HG02623 (cell line): ENCODE measurements around the gene ZNF554.
"Not testable (repeated sequence)": the region's sequence is repeated elsewhere in the genome, so short reads cannot be mapped to it uniquely, and the experiment has no call there.

Source experiments
- ATAC-seq: cut with Tn5 transposase; IDR thresholded peaks from one replicate; pipeline ENCODE4 v1.9.1; 2021; ENCODE audit warnings: moderate library complexity; ENCODE audit not compliant: unreplicated experiment

ZNF554 gene

DNA sequence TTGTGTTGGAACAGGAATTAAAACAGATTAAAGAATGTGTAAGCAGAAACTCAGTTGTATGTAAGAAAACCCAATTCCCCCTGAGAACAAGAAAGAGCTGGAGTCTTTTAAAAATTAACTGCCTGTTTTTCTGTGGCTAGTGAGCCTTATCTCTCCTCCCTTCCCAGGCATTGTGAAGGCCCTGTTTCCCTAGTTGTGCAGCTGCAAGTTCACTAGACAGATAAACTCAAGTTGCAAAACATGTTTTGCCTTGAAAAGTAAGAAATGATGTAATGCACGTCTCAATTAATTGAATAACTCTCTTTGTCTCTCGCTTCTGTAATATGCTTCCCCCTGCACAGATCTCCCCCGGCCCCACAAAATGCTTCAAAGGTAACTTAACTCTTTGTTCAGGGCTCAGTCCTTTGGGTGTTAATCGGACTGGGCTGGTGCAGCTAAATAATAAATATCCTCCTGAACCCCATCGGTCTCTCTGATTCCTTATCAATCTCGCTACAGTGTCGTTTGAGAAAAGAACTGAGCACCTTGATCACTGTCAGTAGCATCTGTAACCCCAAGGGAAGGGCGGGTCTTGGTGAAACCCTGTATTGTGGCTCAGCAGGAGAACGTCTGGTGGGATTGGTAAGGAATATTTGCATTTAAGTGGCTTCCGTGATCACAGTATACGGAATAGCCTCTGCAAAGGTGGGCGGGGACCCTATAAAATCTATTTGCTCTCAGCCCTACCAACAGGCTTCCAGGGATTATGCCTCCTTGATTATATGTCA is 45.8 kb downstream of the ZNF554 start:
- ATAC-seq, result no peak

DNA sequence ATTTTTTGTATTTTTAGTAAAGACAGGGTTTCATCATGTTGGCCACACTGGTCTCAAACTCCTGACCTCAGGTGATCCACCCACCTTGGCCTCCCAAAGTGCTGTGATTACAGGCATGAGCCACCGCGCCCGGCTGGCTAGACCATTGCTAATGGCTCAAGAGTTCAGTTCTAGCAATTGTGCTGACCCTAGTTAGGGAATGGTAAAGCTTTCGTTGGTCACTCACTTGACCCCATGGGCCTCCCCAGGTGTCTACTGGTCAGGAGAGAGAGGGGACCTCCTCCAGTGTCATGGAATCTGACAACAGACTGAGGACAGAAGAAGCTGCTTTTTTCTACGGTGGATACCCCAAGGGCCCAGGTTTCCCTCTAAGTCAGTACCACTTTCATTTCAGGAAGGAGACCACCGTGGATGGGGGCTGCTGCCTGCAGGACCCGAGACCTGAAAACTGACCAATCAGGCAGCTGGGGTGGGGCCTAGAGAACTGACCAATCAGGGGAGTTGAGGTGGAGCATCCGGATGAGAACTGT is 46.9 kb downstream of the ZNF554 start:
- no peak for ATAC-seq

DNA sequence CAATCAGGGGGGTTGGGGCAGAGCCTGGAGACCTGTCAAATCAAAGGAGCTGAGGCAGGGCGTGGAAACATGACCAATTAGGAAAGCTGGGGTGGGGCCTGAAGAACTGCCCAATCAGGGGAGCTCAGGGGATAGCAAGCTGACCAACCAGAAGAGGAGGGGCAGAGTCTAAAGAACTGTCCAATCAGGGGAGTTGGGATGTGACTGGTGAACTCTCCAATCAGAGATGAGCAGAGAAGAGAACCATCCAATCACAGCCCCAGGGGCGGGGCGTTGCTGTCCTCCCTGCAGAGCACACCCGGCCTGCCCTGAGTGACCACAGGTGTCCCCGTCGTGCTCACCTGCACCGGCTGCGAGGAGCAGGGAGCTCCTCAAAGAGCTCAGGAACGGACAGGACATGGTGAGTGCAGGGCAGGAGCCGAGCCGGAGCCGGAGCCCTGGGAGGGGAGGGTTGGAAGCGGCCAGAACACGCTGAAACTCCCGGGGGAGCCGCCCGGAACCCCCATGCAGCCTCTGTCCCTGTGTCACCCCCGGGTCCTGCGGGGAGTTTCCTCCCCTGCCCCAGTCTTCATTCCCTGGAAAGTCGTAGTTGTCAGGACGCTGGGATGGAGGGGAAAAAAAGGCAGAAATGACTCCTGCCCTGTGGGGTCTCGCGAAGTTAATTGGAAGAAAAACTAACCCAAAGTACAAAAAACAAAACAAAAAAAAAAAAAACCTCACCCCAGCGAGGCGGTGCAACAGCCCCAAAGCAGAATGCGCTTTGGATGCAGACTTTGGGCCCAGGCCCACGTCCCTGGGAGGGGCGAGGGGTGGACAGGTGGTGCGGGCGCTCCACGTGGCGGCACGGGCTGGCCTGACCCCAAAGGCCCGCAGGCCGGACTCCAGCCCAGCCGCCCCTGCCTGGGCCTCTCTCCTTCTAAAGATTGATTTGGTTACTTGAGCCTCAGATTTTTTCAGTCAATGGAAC is 47.6 kb downstream of the ZNF554 start, which contains the start of gene ZNF556:
Gene ZNF556, plus strand, starts transcription at position 311 of the 967 bp plus-strand sequence. Its CDS starts 87 bp downstream, at position 398.
- no peak for ATAC-seq

- no peak for ATAC-seq
Measured at GRCh38 chr19:2869618-2870017, 50.0 kb downstream of the ZNF554 start.

- ATAC-seq, result not testable (repeated sequence)
Measured at GRCh38 chr19:2872175-2872574, 52.5 kb downstream of the ZNF554 start.

DNA sequence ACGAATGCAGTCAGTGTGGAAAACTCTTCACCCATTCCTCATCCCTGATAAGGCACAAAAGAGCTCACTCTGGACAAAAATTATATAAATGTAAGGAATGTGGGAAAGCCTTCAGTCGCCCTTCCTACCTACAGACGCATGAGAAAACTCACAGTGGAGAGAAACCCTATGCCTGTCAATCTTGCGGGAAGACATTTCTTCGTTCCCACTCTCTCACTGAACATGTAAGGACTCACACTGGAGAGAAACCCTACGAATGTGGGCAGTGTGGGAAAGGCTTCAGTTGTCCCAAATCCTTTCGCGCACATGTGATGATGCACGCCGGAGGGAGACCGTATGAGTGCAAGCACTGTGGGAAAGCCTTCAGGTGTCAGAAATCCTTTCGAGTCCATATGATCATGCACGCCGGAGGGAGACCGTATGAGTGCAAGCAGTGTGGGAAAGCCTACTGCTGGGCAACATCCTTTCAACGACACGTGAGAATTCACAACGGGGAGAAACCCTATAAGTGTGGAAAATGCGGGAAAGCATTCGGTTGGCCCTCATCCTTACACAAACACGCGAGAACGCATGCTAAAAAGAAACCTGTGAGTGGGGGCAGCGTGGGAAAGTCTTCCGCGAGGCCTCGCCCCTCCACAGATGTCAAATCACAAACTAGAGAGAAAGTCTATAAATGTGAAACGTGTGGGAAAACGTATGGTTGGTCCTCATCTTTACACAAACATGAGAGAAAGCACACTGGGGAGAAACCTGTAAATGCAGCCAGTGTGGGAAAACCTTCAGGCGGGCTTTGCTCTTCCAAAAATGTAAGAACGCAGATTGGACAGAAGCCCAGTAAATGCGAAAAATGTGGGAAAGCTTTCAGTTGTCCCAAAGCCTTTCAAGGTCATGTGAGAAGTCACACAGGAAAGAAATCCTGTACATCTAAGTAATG is 58.0 kb downstream of the ZNF554 start:
- no peak for ATAC-seq

GRCh38 chr19:2883686-2884439 is 64.2 kb downstream of the ZNF554 start:
- ATAC-seq, result no peak

DNA sequence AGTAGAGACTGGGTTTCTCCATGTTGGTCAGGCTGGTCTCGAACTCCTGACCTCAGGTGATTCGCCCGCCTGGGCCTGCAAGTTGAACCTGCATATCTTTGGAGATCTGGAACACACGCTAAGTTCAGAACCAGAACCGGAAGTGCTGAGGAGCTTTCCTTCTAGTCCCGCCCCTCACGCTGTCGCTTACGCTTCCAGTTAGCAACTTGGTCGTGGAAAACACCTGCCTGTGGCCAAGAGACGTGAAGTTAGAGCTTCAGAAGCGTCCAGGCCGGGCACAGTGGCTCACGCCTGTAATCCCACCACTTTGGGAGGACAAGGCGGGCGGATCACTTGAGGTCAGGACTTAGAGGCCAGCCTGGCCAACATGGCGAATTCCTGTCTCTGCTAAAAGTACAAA is 66.1 kb downstream of the ZNF554 start:
- no peak for ATAC-seq
